22Rv1 (cell line): ENCODE data around the gene EPB42.
"Not testable (repeated sequence)": the region's sequence is repeated elsewhere in the genome, so short reads cannot be mapped to it uniquely, and the experiment has no call there.

Experiments used
- CTCF ChIP-seq: fragments of 450-650 bp; IDR thresholded peaks from 2 replicates; pipeline ENCODE4 v1.5.1; 2017; ENCODE audit warnings: mild to moderate bottlenecking
- ZFX ChIP-seq: fragments of 450-650 bp; IDR thresholded peaks from 2 replicates; pipeline ENCODE4 v1.6.1; 2017; ENCODE audit warnings: antibody characterized with exemption, borderline replicate concordance

- TF ChIP-seq CTCF, ZFX: not testable (repeated sequence)
These were observed 23.0 kb downstream of the EPB42 start for GRCh38 chr15:43197773-43198172.
